GM21367 (cell line): ENCODE results near the gene SCYL1.
A peak's percentile ranks its signal among the peaks of the same experiment; 100 is the strongest.

Experiments
- ATAC-seq: cut with Tn5 transposase; IDR thresholded peaks from one replicate; pipeline ENCODE4 v1.9.1; 2021; ENCODE audit not compliant: unreplicated experiment

The SCYL1 gene

GRCh38 chr11:65492637-65493366 is 32.1 kb upstream of the SCYL1 start:
- no peak for ATAC-seq

DNA sequence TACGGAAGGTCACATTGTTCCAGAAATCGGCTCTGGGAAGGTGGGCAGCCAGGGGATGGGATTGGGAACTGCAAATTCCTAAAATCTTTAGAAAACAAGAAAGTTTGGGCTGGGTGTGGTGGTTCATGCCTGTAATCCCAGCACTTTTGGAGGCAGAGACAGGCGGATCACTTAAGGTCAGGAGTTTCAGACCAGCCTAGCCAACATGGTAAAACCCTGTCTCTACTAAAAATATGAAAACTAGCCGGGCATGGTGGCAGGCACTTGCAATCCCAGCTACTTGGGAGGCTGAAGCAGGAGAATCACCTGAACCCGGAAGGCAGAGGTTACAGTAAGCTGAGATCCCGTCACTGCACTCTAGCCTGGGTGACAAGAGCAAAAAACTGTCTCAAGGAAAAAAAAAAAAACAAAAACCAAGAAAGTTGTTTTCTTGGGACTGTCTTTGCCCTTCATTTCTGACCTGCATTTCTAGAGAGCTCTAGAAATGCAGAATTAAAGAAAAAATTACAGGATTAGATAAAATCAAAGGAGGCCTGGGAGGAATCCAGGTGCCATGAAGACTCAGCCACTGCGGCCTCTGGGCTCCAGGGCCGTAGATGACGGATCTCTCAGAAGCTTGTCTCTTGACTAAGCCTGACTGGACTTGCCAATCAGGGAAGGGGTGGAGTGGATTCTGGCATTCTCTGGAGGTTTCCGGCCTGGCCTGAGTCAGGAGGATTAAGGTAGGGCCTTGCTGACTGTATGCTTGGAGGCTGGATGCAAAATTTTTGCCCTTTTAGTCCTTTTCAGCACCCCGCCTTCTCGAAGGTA is 31.3 kb upstream of the SCYL1 start:
- no peak for ATAC-seq

GRCh38 chr11:65496304-65497140 is 28.4 kb upstream of the SCYL1 start:
- ATAC-seq, result peak; percentile 6

GRCh38 chr11:65497141-65498041 is 27.5 kb upstream of the SCYL1 start:
- ATAC-seq, result peak; percentile 49

- ATAC-seq, result no peak
Observed at GRCh38 chr11:65498042-65498726, 26.7 kb upstream of the SCYL1 start.

DNA sequence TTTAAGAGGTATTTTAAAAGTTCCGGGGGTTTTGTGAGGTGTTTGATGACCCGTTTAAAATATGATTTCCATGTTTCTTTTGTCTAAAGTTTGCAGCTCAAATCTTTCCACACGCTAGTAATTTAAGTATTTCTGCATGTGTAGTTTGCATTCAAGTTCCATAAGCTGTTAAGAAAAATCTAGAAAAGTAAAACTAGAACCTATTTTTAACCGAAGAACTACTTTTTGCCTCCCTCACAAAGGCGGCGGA is 26.2 kb upstream of the SCYL1 start:
- no peak for ATAC-seq

- peak; percentile 27 for ATAC-seq
Observed at GRCh38 chr11:65498977-65499712, 25.7 kb upstream of the SCYL1 start, which contains the start of gene MALAT1. TSS of gene MALAT1 (plus strand) at chr11:65499045.

DNA sequence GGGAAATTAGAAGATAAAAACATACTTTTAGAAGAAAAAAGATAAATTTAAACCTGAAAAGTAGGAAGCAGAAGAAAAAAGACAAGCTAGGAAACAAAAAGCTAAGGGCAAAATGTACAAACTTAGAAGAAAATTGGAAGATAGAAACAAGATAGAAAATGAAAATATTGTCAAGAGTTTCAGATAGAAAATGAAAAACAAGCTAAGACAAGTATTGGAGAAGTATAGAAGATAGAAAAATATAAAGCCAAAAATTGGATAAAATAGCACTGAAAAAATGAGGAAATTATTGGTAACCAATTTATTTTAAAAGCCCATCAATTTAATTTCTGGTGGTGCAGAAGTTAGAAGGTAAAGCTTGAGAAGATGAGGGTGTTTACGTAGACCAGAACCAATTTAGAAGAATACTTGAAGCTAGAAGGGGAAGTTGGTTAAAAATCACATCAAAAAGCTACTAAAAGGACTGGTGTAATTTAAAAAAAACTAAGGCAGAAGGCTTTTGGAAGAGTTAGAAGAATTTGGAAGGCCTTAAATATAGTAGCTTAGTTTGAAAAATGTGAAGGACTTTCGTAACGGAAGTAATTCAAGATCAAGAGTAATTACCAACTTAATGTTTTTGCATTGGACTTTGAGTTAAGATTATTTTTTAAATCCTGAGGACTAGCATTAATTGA is 25.0 kb upstream of the SCYL1 start:
- ATAC-seq, result no peak

GRCh38 chr11:65500387-65501185 is 24.3 kb upstream of the SCYL1 start:
- no peak for ATAC-seq

- no peak for ATAC-seq
Observed at GRCh38 chr11:65501186-65501471, 23.8 kb upstream of the SCYL1 start.

DNA sequence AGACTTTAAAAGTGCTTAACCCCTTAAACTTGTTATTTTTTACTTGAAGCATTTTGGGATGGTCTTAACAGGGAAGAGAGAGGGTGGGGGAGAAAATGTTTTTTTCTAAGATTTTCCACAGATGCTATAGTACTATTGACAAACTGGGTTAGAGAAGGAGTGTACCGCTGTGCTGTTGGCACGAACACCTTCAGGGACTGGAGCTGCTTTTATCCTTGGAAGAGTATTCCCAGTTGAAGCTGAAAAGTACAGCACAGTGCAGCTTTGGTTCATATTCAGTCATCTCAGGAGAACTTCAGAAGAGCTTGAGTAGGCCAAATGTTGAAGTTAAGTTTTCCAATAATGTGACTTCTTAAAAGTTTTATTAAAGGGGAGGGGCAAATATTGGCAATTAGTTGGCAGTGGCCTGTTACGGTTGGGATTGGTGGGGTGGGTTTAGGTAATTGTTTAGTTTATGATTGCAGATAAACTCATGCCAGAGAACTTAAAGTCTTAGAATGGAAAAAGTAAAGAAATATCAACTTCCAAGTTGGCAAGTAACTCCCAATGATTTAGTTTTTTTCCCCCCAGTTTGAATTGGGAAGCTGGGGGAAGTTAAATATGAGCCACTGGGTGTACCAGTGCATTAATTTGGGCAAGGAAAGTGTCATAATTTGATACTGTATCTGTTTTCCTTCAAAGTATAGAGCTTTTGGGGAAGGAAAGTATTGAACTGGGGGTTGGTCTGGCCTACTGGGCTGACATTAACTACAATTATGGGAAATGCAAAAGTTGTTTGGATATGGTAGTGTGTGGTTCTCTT is 23.2 kb upstream of the SCYL1 start:
- ATAC-seq, result no peak

GRCh38 chr11:65502274-65502554 is 22.7 kb upstream of the SCYL1 start:
- ATAC-seq, result no peak

DNA sequence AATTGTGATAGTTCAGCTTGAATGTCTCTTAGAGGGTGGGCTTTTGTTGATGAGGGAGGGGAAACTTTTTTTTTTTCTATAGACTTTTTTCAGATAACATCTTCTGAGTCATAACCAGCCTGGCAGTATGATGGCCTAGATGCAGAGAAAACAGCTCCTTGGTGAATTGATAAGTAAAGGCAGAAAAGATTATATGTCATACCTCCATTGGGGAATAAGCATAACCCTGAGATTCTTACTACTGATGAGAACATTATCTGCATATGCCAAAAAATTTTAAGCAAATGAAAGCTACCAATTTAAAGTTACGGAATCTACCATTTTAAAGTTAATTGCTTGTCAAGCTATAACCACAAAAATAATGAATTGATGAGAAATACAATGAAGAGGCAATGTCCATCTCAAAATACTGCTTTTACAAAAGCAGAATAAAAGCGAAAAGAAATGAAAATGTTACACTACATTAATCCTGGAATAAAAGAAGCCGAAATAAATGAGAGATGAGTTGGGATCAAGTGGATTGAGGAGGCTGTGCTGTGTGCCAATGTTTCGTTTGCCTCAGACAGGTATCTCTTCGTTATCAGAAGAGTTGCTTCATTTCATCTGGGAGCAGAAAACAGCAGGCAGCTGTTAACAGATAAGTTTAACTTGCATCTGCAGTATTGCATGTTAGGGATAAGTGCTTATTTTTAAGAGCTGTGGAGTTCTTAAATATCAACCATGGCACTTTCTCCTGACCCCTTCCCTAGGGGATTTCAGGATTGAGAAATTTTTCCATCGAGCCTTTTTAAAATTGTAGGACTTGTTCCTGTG is 22.1 kb upstream of the SCYL1 start:
- no peak for ATAC-seq

DNA sequence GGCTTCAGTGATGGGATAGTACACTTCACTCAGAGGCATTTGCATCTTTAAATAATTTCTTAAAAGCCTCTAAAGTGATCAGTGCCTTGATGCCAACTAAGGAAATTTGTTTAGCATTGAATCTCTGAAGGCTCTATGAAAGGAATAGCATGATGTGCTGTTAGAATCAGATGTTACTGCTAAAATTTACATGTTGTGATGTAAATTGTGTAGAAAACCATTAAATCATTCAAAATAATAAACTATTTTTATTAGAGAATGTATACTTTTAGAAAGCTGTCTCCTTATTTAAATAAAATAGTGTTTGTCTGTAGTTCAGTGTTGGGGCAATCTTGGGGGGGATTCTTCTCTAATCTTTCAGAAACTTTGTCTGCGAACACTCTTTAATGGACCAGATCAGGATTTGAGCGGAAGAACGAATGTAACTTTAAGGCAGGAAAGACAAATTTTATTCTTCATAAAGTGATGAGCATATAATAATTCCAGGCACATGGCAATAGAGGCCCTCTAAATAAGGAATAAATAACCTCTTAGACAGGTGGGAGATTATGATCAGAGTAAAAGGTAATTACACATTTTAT is 21.4 kb upstream of the SCYL1 start:
- no peak for ATAC-seq

GRCh38 chr11:65503949-65504673 is 20.8 kb upstream of the SCYL1 start:
- no peak for ATAC-seq
